ENCODE data around the gene NRARP. TPM values are rescaled to one million over a fixed set of nuclear protein-coding genes. Genes with fewer than 3 reads are reported as not detected.

The NRARP gene
- total and polyA plus RNA-seq, 2 experiments from 2014 or later: 8.7 to 16.5 TPM

DNA sequence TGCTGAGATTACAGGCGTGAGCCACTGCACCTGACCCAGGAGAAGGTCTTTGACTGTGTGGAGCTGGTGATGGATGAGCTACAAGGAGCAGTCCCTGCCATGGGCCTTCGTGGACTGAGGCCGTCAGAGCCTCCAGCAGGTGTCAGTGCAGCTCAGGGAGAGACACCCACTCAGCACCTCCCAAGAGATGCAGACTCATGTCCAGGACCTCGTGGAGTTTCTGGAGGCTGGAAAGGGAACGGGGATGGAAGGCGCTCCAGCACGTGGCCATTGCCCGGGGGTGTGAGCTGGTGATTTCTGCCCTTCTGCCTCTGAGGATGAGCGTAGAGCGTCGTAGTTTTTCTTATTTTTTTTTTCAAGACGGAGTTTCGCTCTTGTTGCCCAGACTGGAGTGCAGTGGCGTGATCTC, 15.1 kb downstream of the NRARP start:
- Histone ChIP-seq H3K27ac (no peak overlapping the region), H3K9me3 (ENCODE audit: low read depth) (no peaks in the 10 kb centered on the region), H3K36me3 (no peaks in the 10 kb centered on the region), H3K4me1 (ENCODE audit: low read depth) (no peaks in the 10 kb centered on the region), H3K4me3 (no peak overlapping the region), H3K27me3 (no peaks in the 10 kb centered on the region)
- peak; percentile 47 to 61 for DNase-seq (ENCODE audit: low read depth in 1 of 2, low spot score in 1 of 2)
- TF ChIP-seq, protein P1, sequence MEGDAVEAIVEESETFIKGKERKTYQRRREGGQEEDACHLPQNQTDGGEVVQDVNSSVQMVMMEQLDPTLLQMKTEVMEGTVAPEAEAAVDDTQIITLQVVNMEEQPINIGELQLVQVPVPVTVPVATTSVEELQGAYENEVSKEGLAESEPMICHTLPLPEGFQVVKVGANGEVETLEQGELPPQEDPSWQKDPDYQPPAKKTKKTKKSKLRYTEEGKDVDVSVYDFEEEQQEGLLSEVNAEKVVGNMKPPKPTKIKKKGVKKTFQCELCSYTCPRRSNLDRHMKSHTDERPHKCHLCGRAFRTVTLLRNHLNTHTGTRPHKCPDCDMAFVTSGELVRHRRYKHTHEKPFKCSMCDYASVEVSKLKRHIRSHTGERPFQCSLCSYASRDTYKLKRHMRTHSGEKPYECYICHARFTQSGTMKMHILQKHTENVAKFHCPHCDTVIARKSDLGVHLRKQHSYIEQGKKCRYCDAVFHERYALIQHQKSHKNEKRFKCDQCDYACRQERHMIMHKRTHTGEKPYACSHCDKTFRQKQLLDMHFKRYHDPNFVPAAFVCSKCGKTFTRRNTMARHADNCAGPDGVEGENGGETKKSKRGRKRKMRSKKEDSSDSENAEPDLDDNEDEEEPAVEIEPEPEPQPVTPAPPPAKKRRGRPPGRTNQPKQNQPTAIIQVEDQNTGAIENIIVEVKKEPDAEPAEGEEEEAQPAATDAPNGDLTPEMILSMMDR (IDR thresholded peaks at IDR 0.05; ENCODE audit: low read depth, low read length): peak; percentile 31

DNA sequence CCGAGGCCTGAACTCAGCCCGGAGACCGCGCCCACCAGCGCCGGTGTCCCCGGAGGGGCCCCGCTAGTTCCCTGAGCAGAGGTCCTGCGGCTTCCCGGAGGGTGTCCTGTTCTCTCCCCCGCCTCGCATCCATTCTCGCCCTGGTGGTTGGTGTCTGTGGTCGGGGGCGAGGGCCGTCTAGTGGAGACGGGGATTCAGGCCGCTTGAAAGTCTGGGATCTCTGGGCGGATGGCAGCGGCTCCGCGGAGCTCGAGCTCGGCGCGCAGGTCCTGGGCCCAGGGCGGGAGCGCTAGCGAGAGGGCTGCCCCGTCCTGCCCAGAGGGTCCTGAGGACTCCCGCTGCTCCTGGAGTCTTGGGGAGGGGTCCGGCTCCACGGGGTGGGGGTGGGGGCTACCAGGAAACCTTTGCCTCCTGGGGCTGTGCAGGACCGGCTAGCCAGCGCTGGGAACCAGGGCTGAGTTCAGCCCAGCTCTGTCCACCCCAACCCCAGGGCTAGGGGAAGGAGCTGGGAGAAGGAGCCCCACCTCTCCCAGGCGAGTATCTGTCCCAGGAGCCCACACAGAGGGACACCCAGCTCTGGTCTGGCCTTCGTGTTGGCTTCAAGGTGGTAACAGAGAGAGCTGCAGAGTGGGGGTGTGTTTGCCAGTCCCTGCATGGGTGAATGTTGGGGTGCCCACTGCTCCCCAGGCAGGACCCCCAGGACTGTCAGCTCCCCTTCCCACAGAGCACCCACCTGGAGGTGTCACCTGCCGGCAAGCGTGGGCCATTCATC, 20.5 kb downstream of the NRARP start:
- no peak for DNase-seq (ENCODE audit: low read depth in 1 of 2, low spot score in 1 of 2)
- Histone ChIP-seq H3K4me3 (peak overlapping the region; percentile 16), H3K27me3 (peaks cover 6% of the 10 kb centered on the region), H3K9me3 (ENCODE audit: low read depth) (no peaks in the 10 kb centered on the region), H3K36me3 (peaks cover 6% of the 10 kb centered on the region), H3K4me1 (ENCODE audit: low read depth) (peaks cover 23% of the 10 kb centered on the region), H3K27ac (no peak overlapping the region)
- TF ChIP-seq, protein P1 (IDR thresholded peaks at IDR 0.05; ENCODE audit: low read depth, low read length): no peak

DNA sequence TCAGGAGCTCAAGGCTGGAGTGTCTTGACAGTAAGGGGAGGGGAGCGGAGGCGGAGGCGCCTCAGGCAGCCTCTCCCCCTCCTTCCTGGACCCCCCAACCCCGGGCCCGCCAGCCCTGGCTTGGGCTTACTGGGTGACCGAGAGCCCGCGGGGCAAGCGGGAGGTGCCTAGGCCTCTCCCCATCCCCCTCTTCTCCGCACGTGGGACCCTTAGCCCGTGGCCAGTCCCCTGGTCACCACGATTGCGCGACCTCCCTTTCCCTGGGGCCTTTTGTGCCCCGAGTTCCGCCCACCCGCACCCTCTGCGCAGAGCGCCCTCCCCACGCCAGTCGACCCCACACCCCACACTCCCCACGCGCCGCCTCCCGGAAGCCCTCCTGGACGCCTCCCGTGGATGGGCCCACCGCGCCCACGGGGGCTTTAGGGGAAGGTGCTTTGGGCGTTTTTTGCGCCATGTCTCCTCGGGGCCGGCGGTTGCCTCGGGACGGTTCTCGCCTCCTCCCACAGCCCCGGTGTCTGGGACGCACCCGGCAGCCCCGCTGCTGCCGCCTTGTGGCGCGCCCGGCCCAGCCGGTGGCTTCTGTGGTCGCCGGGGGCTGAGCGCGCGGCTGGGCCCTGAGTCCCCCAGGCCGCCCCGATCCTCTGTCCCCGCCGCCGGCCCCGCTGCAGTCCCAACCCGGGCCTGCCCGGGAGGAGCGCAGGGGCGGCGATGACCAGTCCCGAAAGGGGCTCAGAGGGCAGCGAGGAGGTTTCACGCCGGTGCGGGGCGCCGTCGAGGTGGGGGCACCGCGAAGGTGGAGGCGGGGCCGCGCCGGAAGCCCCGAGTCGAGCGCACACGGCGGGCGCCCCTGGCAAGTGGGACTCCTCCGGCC, 21.4 kb downstream of the NRARP start:
- Histone ChIP-seq H3K4me3 (peak overlapping the region; percentile 16), H3K4me1 (ENCODE audit: low read depth) (peaks cover 31% of the 10 kb centered on the region), H3K27ac (no peak overlapping the region), H3K36me3 (peaks cover 6% of the 10 kb centered on the region), H3K9me3 (ENCODE audit: low read depth) (no peaks in the 10 kb centered on the region), H3K27me3 (peaks cover 6% of the 10 kb centered on the region)
- TF ChIP-seq, protein P1 (IDR thresholded peaks at IDR 0.05; ENCODE audit: low read depth, low read length): peak; percentile 54
- peak; percentile 52 to 71 for DNase-seq (ENCODE audit: low read depth in 1 of 2, low spot score in 1 of 2)

DNA sequence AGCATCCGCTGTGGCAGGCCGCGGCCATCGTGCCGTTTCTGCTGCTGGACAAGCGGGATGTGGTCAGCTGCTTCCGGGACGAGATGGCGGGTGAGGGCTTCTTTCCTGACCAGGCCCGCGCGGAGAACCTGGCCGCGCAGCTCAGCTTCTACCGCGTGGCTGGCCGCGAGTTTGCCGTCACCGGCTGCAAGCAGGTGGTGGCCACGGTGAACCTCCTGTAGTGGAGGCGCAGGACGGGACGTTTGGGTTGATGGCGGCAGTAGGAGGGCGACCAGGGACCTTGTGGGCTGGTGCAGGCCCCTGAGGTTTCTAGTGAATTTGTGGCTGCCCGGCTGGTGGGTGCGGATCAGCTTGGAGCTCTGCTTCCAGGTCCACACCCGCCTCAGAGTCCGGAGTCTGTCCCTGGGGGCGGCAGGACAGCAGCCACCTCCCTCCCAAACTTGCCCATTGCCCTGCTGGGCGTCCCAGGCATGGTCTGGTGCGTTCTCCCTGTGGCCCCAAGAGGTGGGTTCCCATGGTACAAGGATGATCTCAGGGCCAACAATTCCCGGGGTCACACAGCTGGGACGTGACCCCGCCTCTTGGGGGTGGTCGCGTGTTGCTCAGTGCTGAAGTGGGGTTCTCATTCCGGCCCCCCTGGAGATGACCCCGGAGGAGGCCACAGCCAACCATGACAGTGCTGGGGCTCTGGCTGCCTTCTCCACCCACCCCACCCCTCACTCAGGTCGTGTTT, 22.2 kb downstream of the NRARP start:
- TF ChIP-seq, protein P1 (IDR thresholded peaks at IDR 0.05; ENCODE audit: low read depth, low read length): no peak
- Histone ChIP-seq H3K27me3 (peaks cover 6% of the 10 kb centered on the region), H3K4me3 (no peak overlapping the region), H3K27ac (no peak overlapping the region), H3K36me3 (peaks cover 6% of the 10 kb centered on the region), H3K9me3 (ENCODE audit: low read depth) (no peaks in the 10 kb centered on the region), H3K4me1 (ENCODE audit: low read depth) (peaks cover 32% of the 10 kb centered on the region)
- no peak for DNase-seq (ENCODE audit: low read depth in 1 of 2, low spot score in 1 of 2)
